ENCODE measurements around the gene AGRN. TPM values are rescaled to one million over a fixed set of nuclear protein-coding genes. Genes with fewer than 3 reads are reported as not detected.
"Not testable (repeated sequence)": the region's sequence is repeated elsewhere in the genome, so short reads cannot be mapped to it uniquely, and the experiment has no call there.

AGRN gene
- total RNA-seq, 4 donors from 2014 or later = 68.3 to 147 (median 129) TPM

GRCh38 chr1:1026599-1027413, 6.9 kb downstream of the AGRN start:
- H3K4me3 ChIP-seq (replicated peaks in 1 of 3) = no peak overlapping the region
- H3K36me3 ChIP-seq = no peaks in the 10 kb centered on the region
- WGBS, 2 donors = 82 to 92% methylated on average over 5 to 6 of the region's 21 CpGs
- no peaks in the 10 kb centered on the region for H3K27me3 ChIP-seq
- TF ChIP-seq CTCF (IDR thresholded peaks at IDR 0.05) = no peak
- no peak for TF ChIP-seq POLR2A (IDR thresholded peaks at IDR 0.05)
- no peaks in the 10 kb centered on the region for H3K9me3 ChIP-seq
- H3K27ac ChIP-seq = no peak overlapping the region
- peaks cover 25 to 35% of the 10 kb centered on the region in 2 donors for H3K4me1 ChIP-seq
- intact Hi-C loops (cut with DNase I) = no loop called here
- DNase-seq = no peak

- DNase-seq = no peak
- H3K4me1 ChIP-seq = peaks cover 29 to 41% of the 10 kb centered on the region in 2 donors
- no peaks in the 10 kb centered on the region for H3K36me3 ChIP-seq
- no peaks in the 10 kb centered on the region for H3K27me3 ChIP-seq
- no peaks in the 10 kb centered on the region for H3K9me3 ChIP-seq
- no peak for TF ChIP-seq CTCF (IDR thresholded peaks at IDR 0.05)
- TF ChIP-seq POLR2A (IDR thresholded peaks at IDR 0.05) = no peak
- WGBS, 2 donors = 71 to 89% methylated on average over 5 to 16 of the region's 17 CpGs
- H3K27ac ChIP-seq = no peak overlapping the region
- H3K4me3 ChIP-seq (replicated peaks in 1 of 3) = no peak overlapping the region
- intact Hi-C loops (cut with DNase I) = no loop called here
Observed at GRCh38 chr1:1027791-1028190, 7.9 kb downstream of the AGRN start.

- DNase-seq; H3K9me3 ChIP-seq; intact Hi-C loops (cut with DNase I); H3K27ac ChIP-seq; H3K36me3 ChIP-seq; H3K27me3 ChIP-seq; H3K4me3 ChIP-seq (replicated peaks in 1 of 3): not testable (repeated sequence)
- WGBS, 2 donors = 94 to 100% methylated on average over 2 to 4 of the region's 7 CpGs
- peaks cover 17 to 28% of the 10 kb centered on the region in 2 donors for H3K4me1 ChIP-seq
Observed at GRCh38 chr1:1030867-1031658, 11.1 kb downstream of the AGRN start.

GRCh38 chr1:1031659-1032235, 11.8 kb downstream of the AGRN start:
- DNase-seq = no peak
- Histone ChIP-seq H3K27me3 (no peaks in the 10 kb centered on the region), H3K27ac (no peak overlapping the region), H3K4me3 (replicated peaks in 1 of 3) (no peak overlapping the region), H3K9me3 (no peaks in the 10 kb centered on the region), H3K36me3 (no peaks in the 10 kb centered on the region), H3K4me1 (peaks cover 12 to 22% of the 10 kb centered on the region in 2 donors)
- TF ChIP-seq CTCF (IDR thresholded peaks at IDR 0.05) = no peak
- no peak for TF ChIP-seq POLR2A (IDR thresholded peaks at IDR 0.05)
- intact Hi-C loops (cut with DNase I) = no loop called here
- WGBS, 2 donors = 90 to 91% methylated on average over 7 of the region's 11 CpGs

- intact Hi-C loops (cut with DNase I) = no loop called here
- Histone ChIP-seq H3K4me1 (peaks cover 12 to 22% of the 10 kb centered on the region in 2 donors), H3K9me3 (no peaks in the 10 kb centered on the region), H3K27me3 (no peaks in the 10 kb centered on the region), H3K27ac (no peak overlapping the region), H3K4me3 (replicated peaks in 1 of 3) (peak overlapping the region in 1 of 3 donors; percentile 34), H3K36me3 (no peaks in the 10 kb centered on the region)
- DNase-seq = peak; percentile 62 to 63
- TF ChIP-seq CTCF (IDR thresholded peaks at IDR 0.05) (no peak), POLR2A (IDR thresholded peaks at IDR 0.05) (no peak)
- WGBS, 2 donors = 34 to 49% methylated on average over 10 of the region's 16 CpGs
Observed at GRCh38 chr1:1032424-1032823, 12.5 kb downstream of the AGRN start.

Measured in thyroid gland (tissue), 4 donors.